Effector CD8-positive, alpha-beta T cell (primary cell): Measurements from ENCODE around the gene FCAMR.
"Not testable (repeated sequence)": the region's sequence is repeated elsewhere in the genome, so short reads cannot be mapped to it uniquely, and the experiment has no call there.

Source experiments
- DNase-seq: peaks from one replicate; lab custom pipeline; 2025; lab: John Stamatoyannopoulos, UW

FCAMR gene

GRCh38 chr1:206933333-206933945 is 36.8 kb downstream of the FCAMR start:
- DNase-seq: peak; percentile 63

- no peak for DNase-seq
These were observed 38.1 kb downstream of the FCAMR start for GRCh38 chr1:206932177-206932576.

GRCh38 chr1:206931709-206932108 is 38.6 kb downstream of the FCAMR start:
- no peak for DNase-seq

GRCh38 chr1:206930210-206930798 is 40.0 kb downstream of the FCAMR start:
- no peak for DNase-seq

- DNase-seq: no peak
These were observed 40.7 kb downstream of the FCAMR start for GRCh38 chr1:206929524-206929923.

- DNase-seq: no peak
These were observed 44.0 kb downstream of the FCAMR start for GRCh38 chr1:206926286-206926685.

- DNase-seq: no peak
These were observed 45.0 kb downstream of the FCAMR start for GRCh38 chr1:206925106-206925736.

- DNase-seq: no peak
These were observed 45.6 kb downstream of the FCAMR start for GRCh38 chr1:206924592-206925105.

GRCh38 chr1:206923961-206924557 is 46.2 kb downstream of the FCAMR start:
- DNase-seq: not testable (repeated sequence)

- peak; percentile 27 for DNase-seq
These were observed 47.0 kb downstream of the FCAMR start for GRCh38 chr1:206923009-206923960.

GRCh38 chr1:206922524-206922923 is 47.7 kb downstream of the FCAMR start:
- no peak for DNase-seq

GRCh38 chr1:206921772-206922265 is 48.4 kb downstream of the FCAMR start, which contains the start of gene FCMR:
Gene FCMR (minus strand): TSS chr1:206921941. CDS start chr1:206921854, 87 bp downstream.
- DNase-seq: peak; percentile 9

- DNase-seq: no peak
These were observed 52.2 kb downstream of the FCAMR start for GRCh38 chr1:206918076-206918475.

- DNase-seq: no peak
These were observed 54.1 kb downstream of the FCAMR start for GRCh38 chr1:206916000-206916709.

- no peak for DNase-seq
These were observed 55.1 kb downstream of the FCAMR start for GRCh38 chr1:206915030-206915735.

- DNase-seq: no peak
These were observed 56.3 kb downstream of the FCAMR start for GRCh38 chr1:206913766-206914537.

GRCh38 chr1:206912445-206913095 is 57.7 kb downstream of the FCAMR start:
- peak; percentile 37 for DNase-seq

GRCh38 chr1:206911064-206911663 is 59.1 kb downstream of the FCAMR start:
- DNase-seq: peak; percentile 13
